Astrocyte (in vitro differentiated cells and primary cell): ENCODE results near the gene ZNF761.
"Not testable (repeated sequence)": the region's sequence is repeated elsewhere in the genome, so short reads cannot be mapped to it uniquely, and the experiment has no call there.

Experiments used
- CTCF ChIP-seq: IDR thresholded peaks from 2 replicates; pipeline ENCODE4 v1.5.1; 2011; ENCODE audit warnings: low read depth, mild to moderate bottlenecking, inconsistent platforms, low read length, moderate library complexity; ENCODE audit not compliant: insufficient read depth
- EZH2 ChIP-seq: IDR thresholded peaks from 2 replicates; pipeline ENCODE4 v1.6.1; 2012; ENCODE audit warnings: mild to moderate bottlenecking, low read length, inconsistent platforms; ENCODE audit not compliant: insufficient read depth

GRCh38 chr19:53423680-53424079, 8.1 kb upstream of the ZNF761 start:
- not testable (repeated sequence) for TF ChIP-seq CTCF, EZH2
